Measurements from ENCODE around the gene BMF. TPM values are rescaled to one million over a fixed set of nuclear protein-coding genes. Genes with fewer than 3 reads are reported as not detected.
A peak's percentile ranks its signal among the peaks of the same experiment; 100 is the strongest.

BMF gene
- total RNA-seq, 4 donors from 2014 or later, result 4.7 to 7.5 (median 6.0) TPM

DNA sequence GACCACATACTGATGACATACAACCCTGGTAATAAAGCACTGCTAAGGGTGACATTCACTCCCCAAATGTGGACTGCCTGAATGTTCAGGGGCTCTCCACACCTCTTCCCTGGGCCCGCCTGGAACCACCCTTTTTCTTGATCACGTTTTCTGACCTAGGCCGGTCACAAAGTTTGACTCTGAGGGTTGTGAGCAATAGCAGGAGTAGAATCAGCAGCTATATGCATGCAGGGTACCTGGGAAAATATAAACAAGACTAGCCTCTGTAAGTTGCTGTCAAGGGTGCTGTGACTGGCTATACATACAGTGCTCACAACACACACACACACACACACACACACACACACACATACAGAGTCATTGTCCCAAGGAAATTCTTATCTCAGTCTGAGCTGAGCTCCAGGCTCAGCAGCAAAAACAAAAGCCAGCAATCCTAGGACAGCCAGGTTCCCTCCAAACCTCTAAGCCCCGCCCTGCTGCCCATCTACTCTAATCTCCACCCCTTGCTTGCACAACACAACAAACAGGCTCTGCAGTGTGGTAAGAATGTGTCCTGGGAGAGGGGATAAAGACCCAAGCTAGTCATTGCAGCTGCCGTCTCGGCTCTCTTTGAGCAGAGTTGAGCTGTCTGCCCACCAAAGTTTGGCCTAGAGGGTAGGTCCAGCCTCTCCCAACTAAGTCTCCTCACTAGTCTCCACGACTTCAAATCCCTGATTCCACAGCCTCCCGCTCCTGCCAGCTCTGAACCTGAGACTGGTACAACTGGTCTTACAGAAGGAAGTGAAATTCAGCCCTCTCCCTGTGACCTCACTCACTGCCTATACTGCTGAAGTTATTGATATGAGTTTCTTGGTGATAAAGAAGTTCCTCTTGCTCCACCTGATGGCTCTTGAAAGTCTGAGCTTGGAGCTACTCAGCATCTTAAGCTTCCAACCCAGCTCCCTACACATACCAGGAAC lies 2.2 kb downstream of the BMF start:
- WGBS, 2 donors (ENCODE audit: low coverage in 1 of 2), result 67 to 76% methylated on average over 3 to 5 of the region's 8 CpGs
- Histone ChIP-seq H3K36me3 (peaks cover 0 to 5% of the 10 kb centered on the region in 2 donors), H3K27me3 (no peaks in the 10 kb centered on the region), H3K4me1 (peaks cover 19 to 76% (median 61%) of the 10 kb centered on the region in 3 donors), H3K9me3 (no peaks in the 10 kb centered on the region), H3K4me3 (no peak overlapping the region), H3K27ac (peak overlapping the region in 3 of 4 donors; percentile 91 to 95 (median 93))
- TF ChIP-seq, protein P1, sequence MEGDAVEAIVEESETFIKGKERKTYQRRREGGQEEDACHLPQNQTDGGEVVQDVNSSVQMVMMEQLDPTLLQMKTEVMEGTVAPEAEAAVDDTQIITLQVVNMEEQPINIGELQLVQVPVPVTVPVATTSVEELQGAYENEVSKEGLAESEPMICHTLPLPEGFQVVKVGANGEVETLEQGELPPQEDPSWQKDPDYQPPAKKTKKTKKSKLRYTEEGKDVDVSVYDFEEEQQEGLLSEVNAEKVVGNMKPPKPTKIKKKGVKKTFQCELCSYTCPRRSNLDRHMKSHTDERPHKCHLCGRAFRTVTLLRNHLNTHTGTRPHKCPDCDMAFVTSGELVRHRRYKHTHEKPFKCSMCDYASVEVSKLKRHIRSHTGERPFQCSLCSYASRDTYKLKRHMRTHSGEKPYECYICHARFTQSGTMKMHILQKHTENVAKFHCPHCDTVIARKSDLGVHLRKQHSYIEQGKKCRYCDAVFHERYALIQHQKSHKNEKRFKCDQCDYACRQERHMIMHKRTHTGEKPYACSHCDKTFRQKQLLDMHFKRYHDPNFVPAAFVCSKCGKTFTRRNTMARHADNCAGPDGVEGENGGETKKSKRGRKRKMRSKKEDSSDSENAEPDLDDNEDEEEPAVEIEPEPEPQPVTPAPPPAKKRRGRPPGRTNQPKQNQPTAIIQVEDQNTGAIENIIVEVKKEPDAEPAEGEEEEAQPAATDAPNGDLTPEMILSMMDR (IDR thresholded peaks at IDR 0.05), result no peak
- peak; percentile 11 for TF ChIP-seq POLR2AphosphoS5 (IDR thresholded peaks at IDR 0.05)
- peak; percentile 19 for ATAC-seq

- peak overlapping the region; percentile 34 to 93 (median 91) for H3K27ac ChIP-seq
- TF ChIP-seq EP300 (IDR thresholded peaks at IDR 0.05), result no peak
- TF ChIP-seq POLR2AphosphoS5 (IDR thresholded peaks at IDR 0.05), result no peak
- TF ChIP-seq, protein P1 (IDR thresholded peaks at IDR 0.05), result no peak
- TF ChIP-seq POLR2A (IDR thresholded peaks at IDR 0.05), result no peak
- ATAC-seq, result no peak
- no peak overlapping the region for H3K4me3 ChIP-seq
- no peaks in the 10 kb centered on the region for H3K27me3 ChIP-seq
- peaks cover 0 to 5% of the 10 kb centered on the region in 2 donors for H3K36me3 ChIP-seq
- H3K9me3 ChIP-seq, result no peaks in the 10 kb centered on the region
- WGBS, 2 donors (ENCODE audit: low coverage in 1 of 2), result 100% methylated on average over 1 of the region's 9 CpGs
- peaks cover 19 to 84% (median 69%) of the 10 kb centered on the region in 3 donors for H3K4me1 ChIP-seq
Observed at GRCh38 chr15:40105517-40106202, 3.0 kb downstream of the BMF start.

GRCh38 chr15:40104865-40105516 lies 3.7 kb downstream of the BMF start:
- peaks cover 19 to 91% (median 76%) of the 10 kb centered on the region in 3 donors for H3K4me1 ChIP-seq
- H3K27ac ChIP-seq, result peak overlapping the region; percentile 34 to 93 (median 91)
- H3K9me3 ChIP-seq, result no peaks in the 10 kb centered on the region
- peaks cover 0 to 5% of the 10 kb centered on the region in 2 donors for H3K36me3 ChIP-seq
- peak overlapping the region in 1 of 2 donors; percentile 10 for H3K4me3 ChIP-seq
- TF ChIP-seq EP300 (IDR thresholded peaks at IDR 0.05) (no peak), POLR2AphosphoS5 (IDR thresholded peaks at IDR 0.05) (peak; percentile 30), POLR2A (IDR thresholded peaks at IDR 0.05) (no peak)
- TF ChIP-seq, protein P1 (IDR thresholded peaks at IDR 0.05), result peak in 3 of 4 experiments; percentile 91 to 97 (median 92)
- 0 to 2% methylated on average over 9 to 15 of the region's 16 CpGs for WGBS, 2 donors (ENCODE audit: low coverage in 1 of 2)
- peak; percentile 59 for ATAC-seq
- H3K27me3 ChIP-seq, result no peaks in the 10 kb centered on the region

DNA sequence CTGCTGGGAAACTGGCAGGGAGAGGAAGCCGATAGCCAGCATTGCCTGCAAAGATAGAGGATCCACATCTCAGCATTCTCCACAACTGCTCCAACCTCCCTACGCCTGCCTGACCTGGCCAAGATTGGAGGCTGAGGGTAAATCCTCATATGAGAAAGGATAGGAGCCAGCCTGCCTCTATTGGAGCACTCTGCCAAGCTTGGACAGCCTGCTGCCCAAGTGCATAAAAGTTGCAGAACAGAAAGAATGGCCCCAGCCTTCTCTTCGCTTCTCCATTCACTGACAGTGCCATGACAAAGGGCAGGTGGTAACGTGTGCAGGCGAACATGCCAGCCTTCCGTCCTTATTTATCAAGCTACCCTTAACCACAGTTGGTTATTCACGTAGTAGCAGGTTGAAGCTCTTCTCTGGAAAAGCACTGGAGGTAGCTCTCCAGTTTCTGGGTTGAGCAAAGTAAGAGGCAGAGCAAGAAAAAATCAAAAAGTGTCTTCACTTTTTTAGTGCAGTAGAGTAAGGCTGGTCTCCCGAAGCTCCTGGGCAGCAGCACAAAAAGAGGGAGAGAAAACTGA lies 4.3 kb downstream of the BMF start:
- TF ChIP-seq, protein P1 (IDR thresholded peaks at IDR 0.05), result no peak
- TF ChIP-seq EP300 (IDR thresholded peaks at IDR 0.05) (no peak), POLR2A (IDR thresholded peaks at IDR 0.05) (no peak), POLR2AphosphoS5 (IDR thresholded peaks at IDR 0.05) (no peak)
- H3K4me3 ChIP-seq, result peak overlapping the region in 1 of 2 donors; percentile 10
- WGBS, 2 donors (ENCODE audit: low coverage in 1 of 2), result 38 to 39% methylated on average over 5 to 6 of the region's 8 CpGs
- ATAC-seq, result no peak
- no peaks in the 10 kb centered on the region for H3K9me3 ChIP-seq
- no peaks in the 10 kb centered on the region for H3K27me3 ChIP-seq
- H3K27ac ChIP-seq, result peak overlapping the region in 3 of 4 donors; percentile 91 to 93 (median 91)
- H3K36me3 ChIP-seq, result peaks cover 0 to 5% of the 10 kb centered on the region in 2 donors
- H3K4me1 ChIP-seq, result peaks cover 20 to 94% (median 80%) of the 10 kb centered on the region in 3 donors
